GM12872 (cell line): ENCODE measurements around the gene WDTC1.
A peak's percentile ranks its signal among the peaks of the same experiment; 100 is the strongest.

Experiments used
- TF ChIP-seq, protein P1 (sequence below): IDR thresholded peaks from 3 replicates; pipeline ENCODE4 v1.5.1; 2011; ENCODE audit warnings: low read depth, mild to moderate bottlenecking, low read length, moderate library complexity; ENCODE audit not compliant: insufficient read depth

The WDTC1 gene

DNA sequence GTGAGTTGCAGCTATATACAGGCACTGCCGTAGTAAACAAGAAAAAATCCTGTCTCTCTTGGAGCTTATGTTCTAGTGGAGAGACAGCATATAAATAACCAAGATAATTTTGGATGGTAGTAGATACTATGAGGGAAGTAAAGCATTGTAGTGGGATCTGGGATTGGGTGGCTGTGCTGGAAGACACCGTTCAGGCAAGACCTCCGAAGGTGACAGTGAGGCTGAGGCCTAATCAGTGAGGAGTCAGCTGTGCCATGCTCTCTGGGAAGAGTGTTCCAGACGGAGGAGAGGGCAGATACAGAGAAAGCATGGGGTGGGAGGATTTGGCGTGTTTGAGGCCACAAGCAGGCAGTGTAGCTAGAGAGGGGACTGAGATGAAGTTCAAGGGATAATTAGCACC, 93.5 kb downstream of the WDTC1 start:
- TF ChIP-seq, protein P1, sequence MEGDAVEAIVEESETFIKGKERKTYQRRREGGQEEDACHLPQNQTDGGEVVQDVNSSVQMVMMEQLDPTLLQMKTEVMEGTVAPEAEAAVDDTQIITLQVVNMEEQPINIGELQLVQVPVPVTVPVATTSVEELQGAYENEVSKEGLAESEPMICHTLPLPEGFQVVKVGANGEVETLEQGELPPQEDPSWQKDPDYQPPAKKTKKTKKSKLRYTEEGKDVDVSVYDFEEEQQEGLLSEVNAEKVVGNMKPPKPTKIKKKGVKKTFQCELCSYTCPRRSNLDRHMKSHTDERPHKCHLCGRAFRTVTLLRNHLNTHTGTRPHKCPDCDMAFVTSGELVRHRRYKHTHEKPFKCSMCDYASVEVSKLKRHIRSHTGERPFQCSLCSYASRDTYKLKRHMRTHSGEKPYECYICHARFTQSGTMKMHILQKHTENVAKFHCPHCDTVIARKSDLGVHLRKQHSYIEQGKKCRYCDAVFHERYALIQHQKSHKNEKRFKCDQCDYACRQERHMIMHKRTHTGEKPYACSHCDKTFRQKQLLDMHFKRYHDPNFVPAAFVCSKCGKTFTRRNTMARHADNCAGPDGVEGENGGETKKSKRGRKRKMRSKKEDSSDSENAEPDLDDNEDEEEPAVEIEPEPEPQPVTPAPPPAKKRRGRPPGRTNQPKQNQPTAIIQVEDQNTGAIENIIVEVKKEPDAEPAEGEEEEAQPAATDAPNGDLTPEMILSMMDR = no peak

DNA sequence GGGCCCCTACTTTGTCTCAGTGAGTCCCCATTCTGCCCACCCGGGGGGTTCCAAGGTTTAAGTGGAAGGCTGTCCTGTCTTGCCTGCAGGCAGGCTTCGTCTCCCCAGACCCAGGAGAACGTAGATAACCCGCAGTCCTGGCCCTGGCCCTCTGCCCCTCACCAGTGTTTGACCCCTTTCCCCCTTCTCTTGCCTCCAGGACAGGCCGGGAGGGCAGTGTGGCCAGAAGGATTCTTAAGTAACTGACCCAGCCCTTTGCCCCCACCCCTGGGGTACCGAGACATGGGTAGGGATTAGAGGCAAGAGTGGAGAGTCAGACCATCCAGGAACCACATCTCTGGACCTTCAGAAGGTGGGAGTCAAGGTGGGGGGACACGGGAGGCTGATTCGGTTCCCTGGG, 96.4 kb downstream of the WDTC1 start:
- TF ChIP-seq, protein P1 = no peak

DNA sequence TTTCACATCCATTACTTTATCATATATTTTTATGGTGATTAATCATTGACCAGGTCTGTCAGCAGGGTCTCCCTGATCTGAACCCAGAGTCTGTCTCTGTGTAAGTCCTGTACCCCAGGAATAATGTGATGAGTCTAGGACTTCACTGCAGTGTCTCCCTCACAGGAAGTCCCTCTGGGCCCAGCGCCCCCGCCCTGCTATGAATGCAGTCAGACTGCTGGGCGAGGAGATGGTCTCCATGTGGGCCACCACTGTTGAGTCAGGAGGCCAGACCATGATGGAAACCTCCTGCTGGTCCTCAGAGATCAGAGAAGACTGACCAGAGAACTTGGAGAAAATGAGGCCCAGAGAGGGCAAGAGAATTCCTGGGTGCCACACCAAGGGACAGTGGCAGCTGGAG, 97.0 kb downstream of the WDTC1 start:
- TF ChIP-seq, protein P1 = no peak

DNA sequence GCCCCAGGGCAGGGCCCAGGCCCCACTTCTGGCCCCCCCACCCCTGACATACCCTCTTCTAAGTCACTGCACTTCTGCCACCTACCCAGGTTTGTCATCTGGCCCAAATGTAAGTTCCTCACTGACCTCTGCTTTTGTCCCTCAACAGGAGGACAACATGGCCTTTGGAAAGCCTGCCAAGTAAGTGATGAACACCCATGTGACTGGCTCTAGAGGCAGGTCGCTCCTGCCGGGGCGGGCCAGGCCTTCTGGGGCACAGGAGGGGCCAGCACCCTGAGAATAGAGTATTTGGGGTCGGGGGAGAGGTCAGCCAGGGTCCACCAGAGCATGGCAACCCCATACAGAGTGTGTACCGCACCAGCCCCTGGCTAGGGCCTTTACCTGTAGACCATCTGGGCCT, 97.5 kb downstream of the WDTC1 start:
- TF ChIP-seq, protein P1 = no peak

DNA sequence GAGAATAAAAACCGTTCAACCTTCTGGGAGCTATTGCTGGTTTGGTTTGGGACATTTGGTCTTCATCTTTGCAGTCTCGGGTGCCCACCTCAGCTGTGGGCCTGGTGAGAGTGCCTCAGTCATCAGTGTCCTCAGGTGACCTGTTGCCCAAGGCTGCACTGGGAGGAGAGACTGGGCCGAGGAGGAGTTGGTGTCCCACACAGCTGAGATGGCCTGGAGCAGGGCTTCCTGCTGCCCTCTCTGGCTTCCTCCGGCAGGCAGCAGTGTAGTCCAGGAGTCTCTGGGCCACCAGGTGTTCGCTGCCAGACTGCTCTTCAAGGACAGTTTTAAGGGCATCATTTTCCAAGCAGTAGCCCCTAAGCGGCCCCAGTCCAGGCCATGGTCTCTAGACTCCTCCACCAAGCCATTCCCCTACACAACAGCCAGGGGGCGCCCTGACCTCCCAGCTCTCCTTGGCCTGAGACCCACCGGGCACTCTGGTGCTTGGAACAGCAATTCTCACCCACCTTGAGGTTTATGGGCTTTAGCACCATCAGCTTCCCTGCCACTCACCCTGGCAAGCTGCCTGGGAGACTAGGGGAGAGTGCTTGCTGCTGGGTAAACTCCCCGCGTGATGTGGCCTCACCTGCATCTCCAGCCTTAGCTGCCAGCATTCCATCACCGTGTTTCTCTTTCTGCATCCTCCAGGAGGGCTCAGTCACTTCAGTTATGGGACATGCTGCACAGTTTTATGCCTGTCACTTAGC, 98.3 kb downstream of the WDTC1 start:
- TF ChIP-seq, protein P1 = peak; percentile 94

DNA sequence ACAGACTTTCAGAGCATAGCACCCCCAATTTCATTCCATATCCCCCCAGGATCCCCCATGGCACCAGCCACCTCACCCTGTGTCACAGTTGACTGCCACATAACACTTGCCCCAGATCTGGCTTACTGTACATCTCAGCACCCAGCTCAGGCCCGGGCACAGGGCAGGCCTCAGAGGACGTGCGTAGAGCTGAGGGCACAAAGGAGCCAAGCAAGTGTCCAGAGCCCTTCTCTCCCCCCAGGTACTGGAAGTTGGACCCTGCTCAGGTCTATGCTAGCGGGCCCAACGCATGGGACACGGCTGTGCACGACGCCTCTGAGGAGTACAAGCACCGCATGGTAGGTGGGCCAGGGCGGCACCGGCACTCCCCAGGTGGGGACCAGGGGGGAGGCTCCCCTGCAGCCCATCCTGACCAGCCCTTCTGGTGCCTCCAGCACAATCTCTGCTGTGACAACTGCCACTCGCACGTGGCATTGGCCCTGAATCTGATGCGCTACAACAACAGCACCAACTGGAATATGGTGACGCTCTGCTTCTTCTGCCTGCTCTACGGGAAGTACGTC, 99.4 kb downstream of the WDTC1 start:
- TF ChIP-seq, protein P1 = no peak

DNA sequence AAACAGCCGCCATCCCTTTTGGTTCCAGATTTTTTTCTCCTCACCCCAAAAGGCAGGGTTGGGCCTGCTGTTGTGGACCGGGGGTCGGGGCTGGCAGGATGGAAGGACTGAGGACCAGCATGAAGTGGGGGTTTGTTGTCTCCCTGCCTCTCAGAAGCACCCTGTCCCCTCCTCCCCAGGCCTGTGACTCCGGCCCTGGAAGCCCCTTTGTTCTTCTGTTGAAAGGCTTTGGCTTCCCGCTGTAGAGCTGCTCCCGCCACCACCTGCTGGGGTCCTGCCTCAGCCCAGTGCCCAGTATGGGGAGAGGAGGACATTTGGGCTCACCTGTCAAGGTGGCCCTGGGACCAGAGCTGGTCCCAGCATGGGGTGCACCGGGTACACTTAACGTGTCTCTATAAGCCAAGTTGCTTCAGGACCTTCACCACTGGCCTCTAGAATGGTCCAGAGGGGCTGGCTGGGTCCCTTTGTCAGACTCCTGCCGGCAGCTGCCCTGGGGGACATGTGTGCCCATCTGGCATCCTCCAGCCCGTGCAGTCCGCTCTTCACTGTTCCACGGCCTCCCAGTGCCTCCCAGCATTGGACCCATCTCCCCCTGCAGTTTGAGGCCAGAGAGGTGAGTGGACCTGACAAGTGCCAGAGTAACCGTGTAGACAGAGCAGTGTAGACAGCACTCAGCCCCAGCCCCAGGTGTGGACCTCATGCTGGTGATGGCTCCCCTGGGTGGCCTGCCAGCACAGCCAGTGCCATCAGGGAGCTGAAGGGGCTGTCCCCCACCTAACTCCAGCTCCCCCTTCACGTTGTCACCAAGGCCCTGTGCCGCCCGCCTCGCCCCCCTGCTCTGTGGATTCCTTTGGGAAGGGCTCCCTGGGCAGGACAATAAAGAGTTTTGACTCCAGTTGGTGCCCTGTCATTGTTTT, 101.3 kb downstream of the WDTC1 start:
- TF ChIP-seq, protein P1 = no peak
